ENCODE data around the gene IFIH1.

DNA sequence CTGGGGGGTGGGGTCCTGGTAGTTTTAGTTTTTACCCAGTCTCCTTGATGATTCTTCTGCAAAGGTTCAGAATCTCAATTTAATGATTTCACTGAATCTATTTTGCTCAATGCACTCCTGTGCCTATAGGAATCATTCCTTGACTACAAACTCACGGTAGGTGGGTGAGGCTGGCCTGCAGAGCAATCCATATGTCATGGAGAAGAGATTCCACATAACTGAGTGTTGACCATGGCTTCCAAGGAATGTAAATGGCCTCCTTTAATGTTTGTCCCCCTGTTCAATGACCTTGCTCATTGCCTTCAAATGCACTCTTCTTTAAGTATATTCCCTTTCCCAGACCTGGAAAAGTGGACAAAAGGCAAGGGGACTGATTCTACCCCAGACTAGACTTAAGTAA is 87.7 kb downstream of the IFIH1 start:
- TF ChIP-seq, protein P1, sequence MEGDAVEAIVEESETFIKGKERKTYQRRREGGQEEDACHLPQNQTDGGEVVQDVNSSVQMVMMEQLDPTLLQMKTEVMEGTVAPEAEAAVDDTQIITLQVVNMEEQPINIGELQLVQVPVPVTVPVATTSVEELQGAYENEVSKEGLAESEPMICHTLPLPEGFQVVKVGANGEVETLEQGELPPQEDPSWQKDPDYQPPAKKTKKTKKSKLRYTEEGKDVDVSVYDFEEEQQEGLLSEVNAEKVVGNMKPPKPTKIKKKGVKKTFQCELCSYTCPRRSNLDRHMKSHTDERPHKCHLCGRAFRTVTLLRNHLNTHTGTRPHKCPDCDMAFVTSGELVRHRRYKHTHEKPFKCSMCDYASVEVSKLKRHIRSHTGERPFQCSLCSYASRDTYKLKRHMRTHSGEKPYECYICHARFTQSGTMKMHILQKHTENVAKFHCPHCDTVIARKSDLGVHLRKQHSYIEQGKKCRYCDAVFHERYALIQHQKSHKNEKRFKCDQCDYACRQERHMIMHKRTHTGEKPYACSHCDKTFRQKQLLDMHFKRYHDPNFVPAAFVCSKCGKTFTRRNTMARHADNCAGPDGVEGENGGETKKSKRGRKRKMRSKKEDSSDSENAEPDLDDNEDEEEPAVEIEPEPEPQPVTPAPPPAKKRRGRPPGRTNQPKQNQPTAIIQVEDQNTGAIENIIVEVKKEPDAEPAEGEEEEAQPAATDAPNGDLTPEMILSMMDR (IDR thresholded peaks at IDR 0.05) = no peak
- TF ChIP-seq POLR2AphosphoS5 (IDR thresholded peaks at IDR 0.05) (no peak), POLR2A (IDR thresholded peaks at IDR 0.05) (no peak), EP300 (IDR thresholded peaks at IDR 0.05) (no peak)
